GM23338 (cell line): ENCODE results near the gene LRP1B.

ENCODE experiments used
- CREB1 ChIP-seq: fragments of 250-450 bp; sonication (Bioruptor Pico); IDR thresholded peaks from 2 replicates; pipeline ENCODE4 v1.5.0; 2020; ENCODE audit warnings: low read depth, mild to moderate bottlenecking, moderate library complexity
- CTCF ChIP-seq, 2 experiments: fragments of 200-600 bp in 1 of 2; sonication (generic) in 1 of 2; conservative IDR thresholded peaks; 2 replicates each; pipeline versions ENCODE4 v1.5.1 to v1.6.1; 2016 to 2017; ENCODE audit warnings: antibody characterized with exemption in 2 of 2, low read depth in 2 of 2, mild to moderate bottlenecking in 2 of 2, moderate library complexity in 1 of 2
- EZH2 ChIP-seq: fragments of 200-600 bp; sonication (generic); IDR thresholded peaks from one replicate; pipeline ENCODE4 v1.8.0; 2017; ENCODE audit warnings: antibody characterized with exemption, mild to moderate bottlenecking, low read depth; ENCODE audit not compliant: unreplicated experiment
- EZH2phosphoT487 ChIP-seq: fragments of 200-600 bp; sonication (generic); IDR thresholded peaks from one replicate; pipeline ENCODE4 v1.8.1; 2018; ENCODE audit warnings: antibody characterized with exemption; ENCODE audit not compliant: unreplicated experiment
- REST ChIP-seq: IDR thresholded peaks from one replicate; pipeline ENCODE4 v1.6.1; 2018; ENCODE audit warnings: antibody characterized with exemption; ENCODE audit not compliant: unreplicated experiment

- no peak for TF ChIP-seq EZH2phosphoT487
- TF ChIP-seq EZH2: no peak
- TF ChIP-seq CTCF (conservative IDR thresholded peaks at IDR 0.05; ENCODE audit: low read depth in 2 of 2): no peak
- TF ChIP-seq REST: no peak
- no peak for TF ChIP-seq CREB1 (CRISPR knock-in tag)
These were observed 170.9 kb downstream of the LRP1B start for GRCh38 chr2:141959941-141960340.
